Islet of Langerhans (tissue), 1 donor: Measurements from ENCODE around the gene ZNF662.

ENCODE experiments used
- FAIRE-seq: peaks from one replicate; lab custom pipeline; 2011; peaks lifted over from hg19 to GRCh38; lab: Jason Lieb, UNC

ZNF662 gene

GRCh38 chr3:42887084-42887483 is 18.9 kb upstream of the ZNF662 start:
- no peak for FAIRE-seq

GRCh38 chr3:42891042-42891441 is 14.9 kb upstream of the ZNF662 start:
- FAIRE-seq: no peak

- no peak for FAIRE-seq
These were observed 13.8 kb upstream of the ZNF662 start for GRCh38 chr3:42892169-42892568.

GRCh38 chr3:42892807-42893206 is 13.1 kb upstream of the ZNF662 start:
- FAIRE-seq: no peak

GRCh38 chr3:42894698-42895579 is 11.0 kb upstream of the ZNF662 start:
- FAIRE-seq: no peak

GRCh38 chr3:42895580-42895868 is 10.4 kb upstream of the ZNF662 start:
- FAIRE-seq: no peak

- FAIRE-seq: no peak
These were observed 6.9 kb upstream of the ZNF662 start for GRCh38 chr3:42898896-42899675.

- FAIRE-seq: no peak
These were observed 5.5 kb upstream of the ZNF662 start for GRCh38 chr3:42900226-42901072.

GRCh38 chr3:42901073-42901415 is 4.9 kb upstream of the ZNF662 start:
- no peak for FAIRE-seq

- FAIRE-seq: no peak
These were observed 3.7 kb upstream of the ZNF662 start for GRCh38 chr3:42902257-42902656.

GRCh38 chr3:42904076-42904475 is 1.9 kb upstream of the ZNF662 start:
- FAIRE-seq: no peak

- no peak for FAIRE-seq
These were observed 237 bp upstream of the ZNF662 start for GRCh38 chr3:42905740-42906069.

- no peak for FAIRE-seq
These were observed 874 bp downstream of the ZNF662 start for GRCh38 chr3:42906848-42907183.

GRCh38 chr3:42908675-42909074 is 2.7 kb downstream of the ZNF662 start:
- FAIRE-seq: no peak

GRCh38 chr3:42911551-42911950 is 5.6 kb downstream of the ZNF662 start:
- FAIRE-seq: no peak

- FAIRE-seq: no peak
These were observed 9.0 kb downstream of the ZNF662 start for GRCh38 chr3:42914771-42915515.

- no peak for FAIRE-seq
These were observed 17.7 kb downstream of the ZNF662 start for GRCh38 chr3:42923606-42924005.

- FAIRE-seq: no peak
These were observed 20.4 kb downstream of the ZNF662 start for GRCh38 chr3:42926310-42926709.

GRCh38 chr3:42934111-42934510 is 28.2 kb downstream of the ZNF662 start:
- FAIRE-seq: no peak

GRCh38 chr3:42934910-42935309 is 29.0 kb downstream of the ZNF662 start:
- no peak for FAIRE-seq

- FAIRE-seq: no peak
These were observed 29.5 kb downstream of the ZNF662 start for GRCh38 chr3:42935472-42935871.

GRCh38 chr3:42936157-42936981 is 30.4 kb downstream of the ZNF662 start:
- no peak for FAIRE-seq
